Prostate gland (tissue), 2 donors: Measurements from ENCODE around the gene UPF3A.

Source experiments
- POLR2A ChIP-seq: fragments of 450-650 bp; IDR thresholded peaks from one replicate; pipeline ENCODE4 v1.6.1; 2016; ENCODE audit warnings: antibody characterized with exemption, mild to moderate bottlenecking
- POLR2AphosphoS5 ChIP-seq: sonication (generic); formaldehyde crosslinking; IDR thresholded peaks from one replicate; pipeline ENCODE4 v1.6.1; 2017; ENCODE audit warnings: antibody characterized with exemption
- TF ChIP-seq, protein P1 (sequence below), 4 experiments: fragments of 200-600 bp in 2 of 4; fragments of 450-650 bp in 2 of 4; sonication (generic) in 2 of 4; IDR thresholded peaks; 1 replicate in 3 of 4; 2 replicates in 1 of 4; pipeline ENCODE4 v1.5.1; 2016 to 2019; ENCODE audit warnings: antibody characterized with exemption in 4 of 4, mild to moderate bottlenecking in 2 of 4, moderate library complexity in 2 of 4

DNA sequence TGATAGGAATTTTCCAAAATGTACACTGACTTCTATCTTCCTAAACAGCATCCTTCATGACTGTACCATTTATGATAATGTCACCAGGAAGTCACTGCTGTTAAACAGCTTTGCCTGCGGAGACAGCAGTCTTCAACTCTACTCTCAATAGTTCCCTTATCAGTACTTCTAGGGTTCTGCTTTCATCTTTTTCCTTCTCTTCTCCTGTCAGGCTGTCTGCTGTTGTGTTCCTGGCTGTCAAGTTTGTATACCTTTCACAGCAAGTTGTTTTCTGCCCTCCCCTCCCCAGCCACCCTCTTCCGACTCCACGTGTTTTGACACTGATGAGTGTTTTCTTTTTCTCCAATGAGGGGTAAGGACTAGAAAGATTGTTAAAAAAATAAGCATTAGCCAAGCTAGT lies 2.2 kb downstream of the UPF3A start:
- no peak for TF ChIP-seq POLR2A
- TF ChIP-seq, protein P1, sequence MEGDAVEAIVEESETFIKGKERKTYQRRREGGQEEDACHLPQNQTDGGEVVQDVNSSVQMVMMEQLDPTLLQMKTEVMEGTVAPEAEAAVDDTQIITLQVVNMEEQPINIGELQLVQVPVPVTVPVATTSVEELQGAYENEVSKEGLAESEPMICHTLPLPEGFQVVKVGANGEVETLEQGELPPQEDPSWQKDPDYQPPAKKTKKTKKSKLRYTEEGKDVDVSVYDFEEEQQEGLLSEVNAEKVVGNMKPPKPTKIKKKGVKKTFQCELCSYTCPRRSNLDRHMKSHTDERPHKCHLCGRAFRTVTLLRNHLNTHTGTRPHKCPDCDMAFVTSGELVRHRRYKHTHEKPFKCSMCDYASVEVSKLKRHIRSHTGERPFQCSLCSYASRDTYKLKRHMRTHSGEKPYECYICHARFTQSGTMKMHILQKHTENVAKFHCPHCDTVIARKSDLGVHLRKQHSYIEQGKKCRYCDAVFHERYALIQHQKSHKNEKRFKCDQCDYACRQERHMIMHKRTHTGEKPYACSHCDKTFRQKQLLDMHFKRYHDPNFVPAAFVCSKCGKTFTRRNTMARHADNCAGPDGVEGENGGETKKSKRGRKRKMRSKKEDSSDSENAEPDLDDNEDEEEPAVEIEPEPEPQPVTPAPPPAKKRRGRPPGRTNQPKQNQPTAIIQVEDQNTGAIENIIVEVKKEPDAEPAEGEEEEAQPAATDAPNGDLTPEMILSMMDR (IDR thresholded peaks at IDR 0.05) = no peak
- no peak for TF ChIP-seq POLR2AphosphoS5
